Brain microvascular endothelial cell (primary cell): ENCODE data around the gene TMEM141.

Experiments
- DNase-seq: peaks from one replicate; pipeline ENCODE4 v3.0.0-alpha.2; 2020
- H3K27ac ChIP-seq: fragments of 250-450 bp; sonication (Bioruptor Pico); 2 replicates; pipeline ENCODE4 v1.5.1; 2020; ENCODE audit warnings: mild to moderate bottlenecking, moderate library complexity
- H3K27me3 ChIP-seq: fragments of 250-450 bp; sonication (Bioruptor Pico); replicated peaks from 2 replicates; pipeline ENCODE4 v1.5.1; 2020; ENCODE audit warnings: mild to moderate bottlenecking
- H3K36me3 ChIP-seq: fragments of 250-450 bp; sonication (Bioruptor Pico); replicated peaks from 2 replicates; pipeline ENCODE4 v1.5.1; 2020; ENCODE audit warnings: mild to moderate bottlenecking
- H3K4me3 ChIP-seq: 2 replicates; pipeline ENCODE4 v1.5.1; 2011; ENCODE audit warnings: low read depth, mild to moderate bottlenecking, control low read depth, low read length, moderate library complexity
- in situ Hi-C: cut with HindIII; loops from 2 replicates; pipeline ENCODE4 v1.10.0; 2017; ENCODE audit warnings: low sequenced_read_pairs, low pct_ligation_motif_present
- TF ChIP-seq, protein P1 (sequence below): IDR thresholded peaks from 2 replicates; pipeline ENCODE4 v1.5.1; 2011; ENCODE audit warnings: low read depth, mild to moderate bottlenecking, moderate library complexity, low read length, control low read depth, inconsistent platforms; ENCODE audit errors: missing control alignments

TMEM141 gene

DNA sequence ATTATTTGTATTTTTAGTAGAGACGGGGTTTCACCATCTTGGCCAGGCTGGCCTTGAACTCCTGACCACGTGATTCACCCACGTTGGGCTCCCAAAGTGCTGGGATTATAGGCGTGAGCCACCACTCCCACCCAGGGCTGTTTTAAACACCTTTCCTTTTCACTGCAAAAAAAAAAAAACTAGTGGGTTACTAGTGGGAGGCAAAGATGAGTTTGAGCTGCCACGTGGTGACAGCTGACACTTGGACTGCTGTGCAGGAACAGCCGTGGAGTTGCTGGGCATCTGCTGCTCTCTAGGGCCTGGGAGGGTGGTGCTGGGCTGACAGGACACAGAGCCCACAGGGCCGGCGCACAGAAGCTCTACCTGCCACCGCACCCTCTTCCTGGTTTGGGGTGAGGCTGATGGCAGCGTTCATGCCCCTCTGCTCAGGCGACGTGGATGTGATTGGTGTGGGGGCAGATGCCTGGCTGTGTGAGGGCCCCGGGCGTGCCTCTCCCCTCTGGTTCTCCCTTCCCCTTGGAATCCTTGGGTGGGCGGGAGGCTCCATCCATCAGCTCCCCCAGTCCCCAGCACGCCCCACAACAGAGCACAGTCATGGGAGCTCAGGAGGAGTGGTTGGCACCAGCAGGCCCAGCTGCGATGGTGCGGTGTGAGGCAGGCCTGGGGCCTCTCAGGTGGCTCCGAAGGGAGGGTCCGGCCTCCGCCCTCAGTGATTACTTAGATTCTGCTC is 33.5 kb downstream of the TMEM141 start:
- TF ChIP-seq, protein P1, sequence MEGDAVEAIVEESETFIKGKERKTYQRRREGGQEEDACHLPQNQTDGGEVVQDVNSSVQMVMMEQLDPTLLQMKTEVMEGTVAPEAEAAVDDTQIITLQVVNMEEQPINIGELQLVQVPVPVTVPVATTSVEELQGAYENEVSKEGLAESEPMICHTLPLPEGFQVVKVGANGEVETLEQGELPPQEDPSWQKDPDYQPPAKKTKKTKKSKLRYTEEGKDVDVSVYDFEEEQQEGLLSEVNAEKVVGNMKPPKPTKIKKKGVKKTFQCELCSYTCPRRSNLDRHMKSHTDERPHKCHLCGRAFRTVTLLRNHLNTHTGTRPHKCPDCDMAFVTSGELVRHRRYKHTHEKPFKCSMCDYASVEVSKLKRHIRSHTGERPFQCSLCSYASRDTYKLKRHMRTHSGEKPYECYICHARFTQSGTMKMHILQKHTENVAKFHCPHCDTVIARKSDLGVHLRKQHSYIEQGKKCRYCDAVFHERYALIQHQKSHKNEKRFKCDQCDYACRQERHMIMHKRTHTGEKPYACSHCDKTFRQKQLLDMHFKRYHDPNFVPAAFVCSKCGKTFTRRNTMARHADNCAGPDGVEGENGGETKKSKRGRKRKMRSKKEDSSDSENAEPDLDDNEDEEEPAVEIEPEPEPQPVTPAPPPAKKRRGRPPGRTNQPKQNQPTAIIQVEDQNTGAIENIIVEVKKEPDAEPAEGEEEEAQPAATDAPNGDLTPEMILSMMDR: no peak
- no peak overlapping the region for H3K4me3 ChIP-seq
- DNase-seq: no peak
- no peaks in the 10 kb centered on the region for H3K27me3 ChIP-seq
- no peak overlapping the region for H3K27ac ChIP-seq
- in situ Hi-C loops: loop anchor here (25.0 kb wide), 1 partner anchor 213 kb away; the partner anchor contains the start of genes ABCA2, FUT7 and NPDC1
- peaks cover 48% of the 10 kb centered on the region for H3K36me3 ChIP-seq

DNA sequence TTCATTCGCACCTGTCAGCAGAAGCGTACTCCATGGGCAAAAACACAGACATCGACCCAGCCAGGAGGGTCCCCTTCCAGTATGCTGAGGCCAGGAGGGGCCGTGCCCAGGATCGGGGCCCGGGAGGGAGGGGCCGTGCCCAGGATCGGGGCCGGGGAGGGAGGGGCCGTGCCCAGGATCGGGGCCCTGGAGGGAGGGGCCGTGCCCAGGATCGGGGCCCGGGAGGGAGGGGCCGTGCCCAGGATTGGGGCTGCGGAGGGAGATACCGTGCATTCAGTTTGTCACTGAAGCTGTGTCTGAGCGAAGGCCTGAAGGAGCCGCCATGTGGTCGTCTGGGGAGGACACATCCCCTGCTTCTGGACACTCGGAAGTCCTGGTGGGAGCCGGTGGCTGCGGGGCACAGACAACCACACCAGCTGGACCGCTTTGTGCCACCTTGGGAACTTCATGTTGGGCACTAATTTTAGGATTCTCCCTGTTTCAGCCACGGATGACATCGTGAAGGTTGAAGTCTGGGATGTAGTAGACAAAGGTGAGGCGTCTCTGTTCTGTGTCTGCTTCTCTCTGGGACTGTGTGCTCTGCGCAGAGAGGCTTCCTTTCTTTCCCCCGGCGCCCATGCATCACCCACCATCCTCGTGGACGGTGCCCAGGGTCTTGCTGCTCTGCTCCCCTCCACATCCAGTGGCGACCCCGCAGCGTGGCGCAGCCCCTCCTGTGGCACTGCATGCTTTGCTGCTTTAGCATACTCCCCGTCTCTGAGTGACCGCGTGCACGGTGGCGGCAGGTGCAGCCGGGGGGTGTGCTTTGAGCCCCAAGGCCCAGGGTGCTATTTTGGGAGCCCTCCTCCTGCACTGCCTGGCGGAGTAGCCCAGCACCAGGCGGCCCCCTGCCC is 34.4 kb downstream of the TMEM141 start:
- TF ChIP-seq, protein P1: no peak
- in situ Hi-C loops: no loop called here
- Histone ChIP-seq H3K27ac (no peak overlapping the region), H3K36me3 (peaks cover 57% of the 10 kb centered on the region), H3K27me3 (no peaks in the 10 kb centered on the region), H3K4me3 (no peak overlapping the region)
- no peak for DNase-seq

DNA sequence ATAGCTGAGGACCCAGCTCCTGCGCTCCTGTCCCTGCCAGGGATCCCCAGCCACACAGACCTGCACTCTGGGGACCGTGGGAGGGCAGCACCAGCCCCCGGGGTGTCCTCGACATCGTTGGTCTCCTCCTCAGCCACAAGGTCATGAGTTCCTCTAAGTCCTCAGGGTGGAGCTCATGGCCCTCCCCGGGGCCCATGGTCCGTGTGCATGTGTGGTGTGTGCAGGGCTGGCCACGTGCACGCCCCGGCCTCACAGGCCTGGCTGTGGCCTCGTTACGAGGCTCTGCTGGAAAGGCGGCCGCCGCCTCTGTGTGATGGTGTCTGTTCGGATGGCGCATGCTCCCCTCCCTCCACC is 35.0 kb downstream of the TMEM141 start:
- in situ Hi-C loops: no loop called here
- Histone ChIP-seq H3K27me3 (no peaks in the 10 kb centered on the region), H3K4me3 (no peak overlapping the region), H3K36me3 (peaks cover 63% of the 10 kb centered on the region), H3K27ac (no peak overlapping the region)
- TF ChIP-seq, protein P1: no peak
- no peak for DNase-seq

DNA sequence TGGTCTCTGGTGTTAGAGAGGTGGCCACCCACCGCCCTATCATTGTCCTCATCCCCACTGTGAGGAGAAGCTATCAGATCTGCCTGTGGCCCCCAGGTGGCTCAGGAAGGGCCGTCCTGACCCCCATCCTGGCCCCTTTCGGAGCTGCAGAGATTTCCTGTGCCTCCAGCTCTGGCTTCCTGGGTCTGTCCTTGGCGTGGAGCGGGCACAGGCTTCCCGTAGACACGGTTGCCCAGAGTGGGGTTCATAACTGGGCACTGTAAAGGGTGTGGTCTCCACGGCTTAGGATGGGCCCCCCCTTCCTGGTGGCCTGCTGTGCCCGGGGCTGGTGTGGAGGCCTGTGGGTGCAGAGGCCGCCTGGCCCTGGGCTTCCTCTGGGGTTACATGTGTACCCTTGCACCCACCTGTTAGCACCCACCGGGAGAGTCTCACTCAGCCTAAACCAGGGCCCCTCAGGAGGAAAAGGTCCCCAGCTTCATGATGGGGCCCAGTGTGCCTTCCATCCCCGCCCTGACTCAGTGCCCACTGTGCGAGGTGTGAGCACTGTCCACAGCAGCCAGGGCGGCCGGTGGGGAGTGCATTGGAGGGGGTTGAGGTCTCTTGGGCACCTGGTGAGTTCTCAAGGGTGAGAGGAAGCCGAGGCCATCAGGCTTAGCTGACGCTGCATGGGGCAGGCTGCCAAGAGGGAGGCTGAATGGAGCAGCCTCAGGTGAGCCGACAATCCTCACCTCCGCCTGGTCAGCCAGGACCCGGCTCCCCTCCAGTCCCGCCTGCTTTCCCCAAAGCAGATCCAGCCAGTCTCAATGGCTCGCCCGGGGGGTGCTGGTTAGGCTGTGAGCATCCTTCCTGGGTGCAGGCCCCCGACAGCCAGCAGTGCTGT is 35.8 kb downstream of the TMEM141 start:
- Histone ChIP-seq H3K4me3 (no peak overlapping the region), H3K36me3 (peaks cover 71% of the 10 kb centered on the region), H3K27ac (no peak overlapping the region), H3K27me3 (no peaks in the 10 kb centered on the region)
- no peak for DNase-seq
- in situ Hi-C loops: no loop called here
- TF ChIP-seq, protein P1: no peak

DNA sequence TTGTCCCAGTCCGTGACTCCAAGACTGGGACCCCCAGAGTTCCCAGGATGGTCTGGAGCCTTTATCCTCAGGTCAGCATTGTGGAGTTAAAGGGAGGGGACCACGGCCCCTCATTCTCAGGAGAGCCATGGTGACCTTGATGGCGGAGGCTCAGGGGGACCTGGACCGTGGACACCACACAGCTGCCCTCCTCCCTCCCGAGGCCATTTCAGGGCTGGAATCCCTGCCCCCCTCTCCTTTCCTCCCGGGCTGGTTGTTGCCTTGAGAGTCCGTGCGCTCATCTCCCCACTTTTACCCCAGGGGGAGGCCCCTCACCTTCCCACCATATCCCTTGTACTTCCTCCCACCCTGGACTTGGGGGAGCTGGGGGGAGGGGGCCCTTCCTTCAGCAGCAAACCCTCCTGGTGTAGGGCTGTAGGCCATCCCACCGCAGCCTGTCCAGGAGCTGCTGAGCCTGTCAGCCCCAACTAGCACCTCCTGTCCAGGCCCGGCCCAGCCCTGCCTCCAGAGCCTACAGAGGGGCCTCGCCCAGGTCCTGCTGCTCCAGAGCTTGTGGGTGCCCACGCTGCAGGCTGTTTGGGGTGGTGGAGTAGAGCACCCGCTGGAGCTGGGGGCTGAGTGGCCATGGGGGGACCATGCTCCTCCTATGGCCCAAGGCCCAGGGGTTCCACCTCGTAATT is 36.8 kb downstream of the TMEM141 start:
- no peak for DNase-seq
- Histone ChIP-seq H3K36me3 (peaks cover 77% of the 10 kb centered on the region), H3K27ac (no peak overlapping the region), H3K27me3 (no peaks in the 10 kb centered on the region), H3K4me3 (no peak overlapping the region)
- TF ChIP-seq, protein P1: no peak
- in situ Hi-C loops: no loop called here
